ENCODE results near the gene TACC3.

GRCh38 chr4:1714303-1715001, 6.9 kb upstream of the TACC3 start:
- TF ChIP-seq, protein P1, sequence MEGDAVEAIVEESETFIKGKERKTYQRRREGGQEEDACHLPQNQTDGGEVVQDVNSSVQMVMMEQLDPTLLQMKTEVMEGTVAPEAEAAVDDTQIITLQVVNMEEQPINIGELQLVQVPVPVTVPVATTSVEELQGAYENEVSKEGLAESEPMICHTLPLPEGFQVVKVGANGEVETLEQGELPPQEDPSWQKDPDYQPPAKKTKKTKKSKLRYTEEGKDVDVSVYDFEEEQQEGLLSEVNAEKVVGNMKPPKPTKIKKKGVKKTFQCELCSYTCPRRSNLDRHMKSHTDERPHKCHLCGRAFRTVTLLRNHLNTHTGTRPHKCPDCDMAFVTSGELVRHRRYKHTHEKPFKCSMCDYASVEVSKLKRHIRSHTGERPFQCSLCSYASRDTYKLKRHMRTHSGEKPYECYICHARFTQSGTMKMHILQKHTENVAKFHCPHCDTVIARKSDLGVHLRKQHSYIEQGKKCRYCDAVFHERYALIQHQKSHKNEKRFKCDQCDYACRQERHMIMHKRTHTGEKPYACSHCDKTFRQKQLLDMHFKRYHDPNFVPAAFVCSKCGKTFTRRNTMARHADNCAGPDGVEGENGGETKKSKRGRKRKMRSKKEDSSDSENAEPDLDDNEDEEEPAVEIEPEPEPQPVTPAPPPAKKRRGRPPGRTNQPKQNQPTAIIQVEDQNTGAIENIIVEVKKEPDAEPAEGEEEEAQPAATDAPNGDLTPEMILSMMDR (IDR thresholded peaks at IDR 0.05) = no peak
- TF ChIP-seq POLR2A (IDR thresholded peaks at IDR 0.05) = no peak

All from Peyer's patch (tissue), 4 donors.